ENCODE measurements around the gene PHKB.
"Not testable (repeated sequence)": the region's sequence is repeated elsewhere in the genome, so short reads cannot be mapped to it uniquely, and the experiment has no call there.

DNA sequence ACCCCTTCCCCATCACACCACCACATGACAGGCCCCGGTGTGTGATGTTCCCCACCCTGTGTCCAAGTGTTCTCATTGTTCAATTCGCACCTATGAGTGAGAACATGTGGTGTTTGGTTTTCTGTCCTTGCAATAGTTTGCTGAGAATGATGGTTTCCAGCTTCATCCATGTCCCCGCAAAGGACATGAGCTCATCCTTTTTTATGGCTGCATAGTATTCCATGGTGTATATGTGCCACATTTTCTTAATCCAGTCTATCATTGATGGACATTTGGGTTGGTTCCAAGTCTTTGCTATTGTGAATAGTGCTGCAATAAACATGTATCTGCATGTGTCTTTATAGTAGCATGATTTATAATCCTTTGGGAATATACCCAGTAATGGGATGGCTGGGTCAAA is 80.0 kb downstream of the PHKB start:
- TF ChIP-seq, protein P1, sequence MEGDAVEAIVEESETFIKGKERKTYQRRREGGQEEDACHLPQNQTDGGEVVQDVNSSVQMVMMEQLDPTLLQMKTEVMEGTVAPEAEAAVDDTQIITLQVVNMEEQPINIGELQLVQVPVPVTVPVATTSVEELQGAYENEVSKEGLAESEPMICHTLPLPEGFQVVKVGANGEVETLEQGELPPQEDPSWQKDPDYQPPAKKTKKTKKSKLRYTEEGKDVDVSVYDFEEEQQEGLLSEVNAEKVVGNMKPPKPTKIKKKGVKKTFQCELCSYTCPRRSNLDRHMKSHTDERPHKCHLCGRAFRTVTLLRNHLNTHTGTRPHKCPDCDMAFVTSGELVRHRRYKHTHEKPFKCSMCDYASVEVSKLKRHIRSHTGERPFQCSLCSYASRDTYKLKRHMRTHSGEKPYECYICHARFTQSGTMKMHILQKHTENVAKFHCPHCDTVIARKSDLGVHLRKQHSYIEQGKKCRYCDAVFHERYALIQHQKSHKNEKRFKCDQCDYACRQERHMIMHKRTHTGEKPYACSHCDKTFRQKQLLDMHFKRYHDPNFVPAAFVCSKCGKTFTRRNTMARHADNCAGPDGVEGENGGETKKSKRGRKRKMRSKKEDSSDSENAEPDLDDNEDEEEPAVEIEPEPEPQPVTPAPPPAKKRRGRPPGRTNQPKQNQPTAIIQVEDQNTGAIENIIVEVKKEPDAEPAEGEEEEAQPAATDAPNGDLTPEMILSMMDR (IDR thresholded peaks at IDR 0.05): not testable (repeated sequence)
- TF ChIP-seq POLR2AphosphoS5 (IDR thresholded peaks at IDR 0.05): not testable (repeated sequence)
